Measurements from ENCODE around the gene MED26. TPM values are rescaled to one million over a fixed set of nuclear protein-coding genes. Genes with fewer than 3 reads are reported as not detected.

Gene MED26
- total RNA-seq, 1 donor from 2014 or later: 11.3 TPM

- peaks cover 54% of the 10 kb centered on the region for H3K4me1 ChIP-seq
- H3K27ac ChIP-seq: peak overlapping the region; percentile 76
- no peaks in the 10 kb centered on the region for H3K9me3 ChIP-seq
- TF ChIP-seq POLR2AphosphoS5 (IDR thresholded peaks at IDR 0.05; ENCODE audit: insufficient read depth in 1 of 2, low read depth in 1 of 2) (no peak), CTCF (IDR thresholded peaks at IDR 0.05) (no peak), POLR2A (IDR thresholded peaks at IDR 0.05) (no peak)
- H3K4me3 ChIP-seq: peak overlapping the region; percentile 69 to 92
- DNase-seq (ENCODE audit: extremely low spot score in 2 of 2): peak in 1 of 2 donors; percentile 79
- intact Hi-C loops (cut with DNase I): no loop called here
- peaks cover 0 to 13% of the 10 kb centered on the region in 2 donors for H3K36me3 ChIP-seq
- H3K27me3 ChIP-seq: no peaks in the 10 kb centered on the region
These were observed 86.4 kb downstream of the MED26 start for GRCh38 chr19:16541526-16542044.

GRCh38 chr19:16540948-16541347 is 87.1 kb downstream of the MED26 start:
- H3K4me3 ChIP-seq: peak overlapping the region; percentile 69 to 92
- TF ChIP-seq POLR2A (IDR thresholded peaks at IDR 0.05) (no peak), POLR2AphosphoS5 (IDR thresholded peaks at IDR 0.05; ENCODE audit: insufficient read depth in 1 of 2, low read depth in 1 of 2) (no peak), CTCF (IDR thresholded peaks at IDR 0.05) (no peak)
- H3K9me3 ChIP-seq: no peaks in the 10 kb centered on the region
- H3K27ac ChIP-seq: no peak overlapping the region
- intact Hi-C loops (cut with DNase I): no loop called here
- no peak for DNase-seq (ENCODE audit: extremely low spot score in 2 of 2)
- H3K4me1 ChIP-seq: peaks cover 54% of the 10 kb centered on the region
- H3K27me3 ChIP-seq: no peaks in the 10 kb centered on the region
- peaks cover 0 to 15% of the 10 kb centered on the region in 2 donors for H3K36me3 ChIP-seq

GRCh38 chr19:16537111-16537510 is 90.9 kb downstream of the MED26 start:
- no peak for DNase-seq (ENCODE audit: extremely low spot score in 2 of 2)
- H3K4me3 ChIP-seq: no peak overlapping the region
- no peaks in the 10 kb centered on the region for H3K27me3 ChIP-seq
- H3K36me3 ChIP-seq: peaks cover 0 to 51% of the 10 kb centered on the region in 2 donors
- intact Hi-C loops (cut with DNase I): no loop called here
- TF ChIP-seq POLR2A (IDR thresholded peaks at IDR 0.05): no peak
- TF ChIP-seq POLR2AphosphoS5 (IDR thresholded peaks at IDR 0.05; ENCODE audit: insufficient read depth in 1 of 2, low read depth in 1 of 2): no peak
- TF ChIP-seq CTCF (IDR thresholded peaks at IDR 0.05): no peak
- H3K27ac ChIP-seq: no peak overlapping the region
- no peaks in the 10 kb centered on the region for H3K9me3 ChIP-seq
- H3K4me1 ChIP-seq: peaks cover 36% of the 10 kb centered on the region

GRCh38 chr19:16536130-16536529 is 91.9 kb downstream of the MED26 start:
- Histone ChIP-seq H3K9me3 (no peaks in the 10 kb centered on the region), H3K36me3 (peaks cover 0 to 61% of the 10 kb centered on the region in 2 donors), H3K27me3 (no peaks in the 10 kb centered on the region), H3K4me1 (peaks cover 30% of the 10 kb centered on the region), H3K27ac (no peak overlapping the region), H3K4me3 (no peak overlapping the region)
- intact Hi-C loops (cut with DNase I): no loop called here
- TF ChIP-seq POLR2A (IDR thresholded peaks at IDR 0.05): no peak
- no peak for TF ChIP-seq POLR2AphosphoS5 (IDR thresholded peaks at IDR 0.05; ENCODE audit: insufficient read depth in 1 of 2, low read depth in 1 of 2)
- TF ChIP-seq CTCF (IDR thresholded peaks at IDR 0.05): no peak
- DNase-seq (ENCODE audit: extremely low spot score in 2 of 2): no peak

- peaks cover 22% of the 10 kb centered on the region for H3K4me1 ChIP-seq
- TF ChIP-seq POLR2A (IDR thresholded peaks at IDR 0.05): no peak
- no peak for TF ChIP-seq POLR2AphosphoS5 (IDR thresholded peaks at IDR 0.05; ENCODE audit: insufficient read depth in 1 of 2, low read depth in 1 of 2)
- TF ChIP-seq CTCF (IDR thresholded peaks at IDR 0.05): no peak
- no peak overlapping the region for H3K27ac ChIP-seq
- no peak overlapping the region for H3K4me3 ChIP-seq
- H3K36me3 ChIP-seq: peaks cover 0 to 69% of the 10 kb centered on the region in 2 donors
- no peaks in the 10 kb centered on the region for H3K9me3 ChIP-seq
- H3K27me3 ChIP-seq: no peaks in the 10 kb centered on the region
- intact Hi-C loops (cut with DNase I): no loop called here
- no peak for DNase-seq (ENCODE audit: extremely low spot score in 2 of 2)
These were observed 92.6 kb downstream of the MED26 start for GRCh38 chr19:16535381-16535780.

Measured in vagina (tissue), 2 donors.